Suprapubic skin (tissue), 3 donors: ENCODE measurements around the gene KRT85.

Experiments used
- POLR2A ChIP-seq, 2 donors: fragments of 450-650 bp; IDR thresholded peaks; one replicate each; pipeline ENCODE4 v1.6.1; 2017; ENCODE audit warnings: antibody characterized with exemption in 2 of 2, mild to moderate bottlenecking in 2 of 2, moderate library complexity in 2 of 2
- TF ChIP-seq, protein P1 (sequence below), 2 donors: fragments of 200-600 bp in 1 of 2; fragments of 450-650 bp in 1 of 2; sonication (generic) in 1 of 2; IDR thresholded peaks; one replicate each; pipeline ENCODE4 v1.5.1; 2016 to 2019; ENCODE audit warnings: antibody characterized with exemption in 2 of 2, mild to moderate bottlenecking in 1 of 2, moderate library complexity in 1 of 2

- TF ChIP-seq, protein P1, sequence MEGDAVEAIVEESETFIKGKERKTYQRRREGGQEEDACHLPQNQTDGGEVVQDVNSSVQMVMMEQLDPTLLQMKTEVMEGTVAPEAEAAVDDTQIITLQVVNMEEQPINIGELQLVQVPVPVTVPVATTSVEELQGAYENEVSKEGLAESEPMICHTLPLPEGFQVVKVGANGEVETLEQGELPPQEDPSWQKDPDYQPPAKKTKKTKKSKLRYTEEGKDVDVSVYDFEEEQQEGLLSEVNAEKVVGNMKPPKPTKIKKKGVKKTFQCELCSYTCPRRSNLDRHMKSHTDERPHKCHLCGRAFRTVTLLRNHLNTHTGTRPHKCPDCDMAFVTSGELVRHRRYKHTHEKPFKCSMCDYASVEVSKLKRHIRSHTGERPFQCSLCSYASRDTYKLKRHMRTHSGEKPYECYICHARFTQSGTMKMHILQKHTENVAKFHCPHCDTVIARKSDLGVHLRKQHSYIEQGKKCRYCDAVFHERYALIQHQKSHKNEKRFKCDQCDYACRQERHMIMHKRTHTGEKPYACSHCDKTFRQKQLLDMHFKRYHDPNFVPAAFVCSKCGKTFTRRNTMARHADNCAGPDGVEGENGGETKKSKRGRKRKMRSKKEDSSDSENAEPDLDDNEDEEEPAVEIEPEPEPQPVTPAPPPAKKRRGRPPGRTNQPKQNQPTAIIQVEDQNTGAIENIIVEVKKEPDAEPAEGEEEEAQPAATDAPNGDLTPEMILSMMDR (IDR thresholded peaks at IDR 0.05) = no peak
- TF ChIP-seq POLR2A (IDR thresholded peaks at IDR 0.05) = no peak
Observed at GRCh38 chr12:52351196-52352059, 15.9 kb downstream of the KRT85 start.
